G401 (cell line): Measurements from ENCODE around the gene CNIH3. TPM values are rescaled to one million over a fixed set of nuclear protein-coding genes. Genes with fewer than 3 reads are reported as not detected.
A peak's percentile ranks its signal among the peaks of the same experiment; 100 is the strongest.

Source experiments
- DNase-seq: peaks from one replicate; pipeline ENCODE4 v3.0.0-alpha.2; 2015; ENCODE audit warnings: low spot score
- in situ Hi-C: cut with HindIII; loops from 2 replicates; pipeline ENCODE4 v1.10.0; 2016; ENCODE audit warnings: low sequenced_read_pairs, mixed read lengths
- total RNA-seq: library from RNA; depleted of rRNA; stranded (reverse); fragments of >200 nt; shearing (Covaris generic); gene quantifications from 2 replicates; pipeline ENCODE4 v1.2.3, GENCODE V29; 2014

The CNIH3 gene
- total RNA-seq, 1 experiment from 2014 or later: 3.2 TPM

DNA sequence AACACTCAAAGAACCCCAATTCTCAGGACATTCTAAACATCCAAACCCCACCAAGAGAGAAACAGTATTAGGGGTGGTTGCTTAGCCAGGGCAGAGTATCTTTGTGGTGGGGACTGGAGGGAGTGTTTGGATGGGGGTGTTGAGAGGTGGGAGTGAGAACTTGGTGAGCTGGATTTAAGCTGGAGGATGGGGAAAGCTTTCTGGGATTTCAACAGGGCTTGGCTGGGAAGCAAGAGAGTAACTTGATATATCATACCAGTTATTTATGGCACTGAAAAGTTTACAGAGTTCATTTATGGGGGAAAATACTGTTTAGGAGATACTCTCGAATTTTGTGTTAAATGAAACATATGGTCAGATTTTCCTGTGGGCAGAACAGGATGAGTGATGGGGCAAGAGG lies 6.8 kb upstream of the CNIH3 start:
- in situ Hi-C loops: loop anchor here (25.0 kb wide), 1 partner anchor 97 kb away; no protein-coding TSS in a partner anchor
- DNase-seq: no peak

GRCh38 chr1:224612246-224612645 lies 3.9 kb upstream of the CNIH3 start:
- in situ Hi-C loops: loop anchor here (25.0 kb wide), 1 partner anchor 100 kb away; no protein-coding TSS in a partner anchor
- DNase-seq: no peak

DNA sequence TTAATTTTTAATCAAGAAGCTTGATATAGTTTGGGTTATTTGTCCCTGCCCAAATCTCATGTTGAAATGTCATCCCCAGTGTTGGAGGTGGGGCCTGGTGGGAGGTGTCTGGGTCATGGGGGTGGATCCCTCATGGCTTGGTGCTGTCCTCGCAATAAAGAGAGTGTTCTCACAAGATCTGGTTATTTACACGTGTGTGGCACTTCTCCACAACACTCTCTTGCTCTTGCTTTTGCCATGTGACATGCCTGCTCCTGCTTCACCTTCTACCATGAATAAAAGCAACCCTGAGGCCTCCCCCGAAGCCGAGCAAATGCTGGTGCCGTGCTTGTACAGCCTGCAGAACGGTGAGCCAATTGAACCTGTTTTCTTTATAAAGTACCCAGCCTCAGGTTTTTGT lies 2.6 kb upstream of the CNIH3 start:
- no peak for DNase-seq
- in situ Hi-C loops: loop anchor here (25.0 kb wide), 1 partner anchor 101 kb away; no protein-coding TSS in a partner anchor

DNA sequence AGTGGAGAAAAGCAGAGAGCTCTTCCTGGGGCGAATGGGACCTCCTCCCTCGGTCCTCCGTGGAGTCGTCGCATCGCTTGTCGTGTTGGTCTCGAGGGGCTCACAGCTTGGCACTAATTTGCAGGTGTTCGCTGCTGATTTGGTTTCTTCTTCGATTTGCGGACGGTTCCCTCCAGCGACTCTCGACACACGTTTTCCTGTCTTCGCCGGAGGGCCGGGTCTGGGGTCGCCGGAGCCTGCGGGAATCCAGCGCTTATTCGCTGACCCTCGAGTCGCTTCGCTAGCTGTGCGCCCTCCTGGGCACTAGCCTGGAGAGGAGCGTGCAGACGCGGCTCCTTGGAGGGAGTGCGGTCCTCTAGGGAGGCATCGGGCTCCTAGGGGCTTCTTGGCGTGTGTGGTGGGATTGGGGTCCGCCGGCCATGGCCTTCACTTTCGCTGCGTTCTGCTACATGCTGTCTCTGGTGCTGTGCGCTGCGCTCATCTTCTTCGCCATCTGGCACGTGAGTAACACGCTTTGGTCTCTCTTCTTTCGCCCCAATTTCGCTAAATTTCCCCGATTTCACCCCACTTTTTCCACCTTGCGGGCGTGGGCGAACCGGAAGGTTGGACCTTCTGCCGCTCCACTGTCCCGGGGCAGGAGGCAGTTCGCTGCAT lies 766 bp downstream of the CNIH3 start:
- DNase-seq: no peak
- in situ Hi-C loops: loop anchor here (25.0 kb wide), 1 partner anchor 105 kb away; no protein-coding TSS in a partner anchor

GRCh38 chr1:224617410-224618355 lies 1.6 kb downstream of the CNIH3 start:
- DNase-seq: no peak

GRCh38 chr1:224619209-224619608 lies 3.1 kb downstream of the CNIH3 start:
- DNase-seq: no peak
- in situ Hi-C loops: loop anchor here (25.0 kb wide), 1 partner anchor 107 kb away; no protein-coding TSS in a partner anchor

More at GRCh38 chr1:224617410-224618355, 1.6 kb downstream of the CNIH3 start:
- in situ Hi-C loops: loop anchor here (25.0 kb wide), 1 partner anchor 105 kb away; no protein-coding TSS in a partner anchor

DNA sequence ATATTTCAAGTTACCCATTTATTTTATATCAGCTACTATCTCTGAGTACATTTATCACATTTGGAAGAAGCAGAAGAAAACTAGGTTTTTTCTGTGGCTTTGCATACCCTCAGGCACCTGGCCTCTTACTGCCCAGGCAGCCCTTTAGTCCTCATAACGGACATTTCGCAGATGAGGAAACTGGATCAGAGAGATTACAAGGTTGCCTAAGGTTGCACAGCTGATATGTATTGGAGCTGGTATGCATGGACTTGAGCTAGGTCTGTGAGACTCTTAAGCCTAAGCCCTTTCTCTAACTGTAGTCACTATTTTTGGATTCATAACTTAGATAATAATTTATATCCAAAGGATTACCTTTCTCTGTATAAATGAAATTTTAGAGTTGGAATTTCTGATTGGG lies 4.0 kb downstream of the CNIH3 start:
- in situ Hi-C loops: loop anchor here (25.0 kb wide), 1 partner anchor 108 kb away; no protein-coding TSS in a partner anchor
- no peak for DNase-seq

- in situ Hi-C loops: loop anchor here (25.0 kb wide), 1 partner anchor 110 kb away; no protein-coding TSS in a partner anchor
- no peak for DNase-seq
These were observed 5.9 kb downstream of the CNIH3 start for GRCh38 chr1:224621813-224622682.

DNA sequence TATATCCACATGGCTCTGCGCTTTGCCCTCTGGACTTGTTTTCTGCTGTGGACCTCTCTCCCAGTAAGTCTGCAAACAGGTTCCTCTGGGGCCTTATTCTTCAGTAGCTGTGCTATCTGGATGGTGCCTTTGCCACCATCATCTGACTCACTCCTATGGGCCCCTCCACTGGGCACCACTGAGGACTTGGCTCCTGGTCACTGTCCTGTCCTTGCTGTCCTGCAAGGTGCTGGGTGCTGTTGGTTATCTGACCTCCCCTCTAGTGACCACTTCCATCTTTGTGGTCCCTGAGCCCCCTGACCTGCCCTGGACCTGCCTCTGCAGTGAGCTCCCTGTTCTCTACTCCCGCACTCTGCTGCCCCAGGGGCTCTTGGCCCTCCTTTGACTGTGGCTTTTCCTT lies 6.7 kb downstream of the CNIH3 start:
- DNase-seq: no peak
- in situ Hi-C loops: loop anchor here (25.0 kb wide), 1 partner anchor 111 kb away; no protein-coding TSS in a partner anchor

- no peak for DNase-seq
- in situ Hi-C loops: loop anchor here (25.0 kb wide), 1 partner anchor 111 kb away; no protein-coding TSS in a partner anchor
These were observed 7.2 kb downstream of the CNIH3 start for GRCh38 chr1:224623310-224623714.

- in situ Hi-C loops: loop anchor here (25.0 kb wide), 1 partner anchor 112 kb away; no protein-coding TSS in a partner anchor
- DNase-seq: no peak
These were observed 7.7 kb downstream of the CNIH3 start for GRCh38 chr1:224623743-224624333.

DNA sequence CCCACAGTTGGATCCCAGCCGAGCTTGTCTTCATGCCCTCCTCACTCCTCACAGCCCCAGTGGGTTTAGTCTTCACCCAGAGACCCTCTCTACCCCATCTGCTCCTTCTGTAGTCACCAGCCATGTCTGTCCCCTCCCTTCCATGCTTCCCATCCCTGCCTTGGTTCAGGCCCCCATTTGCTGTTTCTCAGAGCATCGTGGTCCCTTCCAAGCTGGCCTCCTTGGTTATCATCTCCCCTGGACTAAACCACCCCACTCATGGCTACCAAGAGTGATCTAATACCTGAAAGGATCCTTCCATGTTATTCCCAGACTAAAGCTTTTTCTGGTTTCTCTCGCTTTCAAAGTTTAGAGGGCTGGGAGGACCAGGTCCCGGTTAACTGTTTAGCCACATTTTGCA lies 8.3 kb downstream of the CNIH3 start:
- no peak for DNase-seq
- in situ Hi-C loops: loop anchor here (25.0 kb wide), 1 partner anchor 112 kb away; no protein-coding TSS in a partner anchor

- DNase-seq: no peak
- in situ Hi-C loops: no loop called here
These were observed 9.9 kb downstream of the CNIH3 start for GRCh38 chr1:224626042-224626441.

- in situ Hi-C loops: no loop called here
- no peak for DNase-seq
These were observed 13.8 kb downstream of the CNIH3 start for GRCh38 chr1:224629965-224630364.

DNA sequence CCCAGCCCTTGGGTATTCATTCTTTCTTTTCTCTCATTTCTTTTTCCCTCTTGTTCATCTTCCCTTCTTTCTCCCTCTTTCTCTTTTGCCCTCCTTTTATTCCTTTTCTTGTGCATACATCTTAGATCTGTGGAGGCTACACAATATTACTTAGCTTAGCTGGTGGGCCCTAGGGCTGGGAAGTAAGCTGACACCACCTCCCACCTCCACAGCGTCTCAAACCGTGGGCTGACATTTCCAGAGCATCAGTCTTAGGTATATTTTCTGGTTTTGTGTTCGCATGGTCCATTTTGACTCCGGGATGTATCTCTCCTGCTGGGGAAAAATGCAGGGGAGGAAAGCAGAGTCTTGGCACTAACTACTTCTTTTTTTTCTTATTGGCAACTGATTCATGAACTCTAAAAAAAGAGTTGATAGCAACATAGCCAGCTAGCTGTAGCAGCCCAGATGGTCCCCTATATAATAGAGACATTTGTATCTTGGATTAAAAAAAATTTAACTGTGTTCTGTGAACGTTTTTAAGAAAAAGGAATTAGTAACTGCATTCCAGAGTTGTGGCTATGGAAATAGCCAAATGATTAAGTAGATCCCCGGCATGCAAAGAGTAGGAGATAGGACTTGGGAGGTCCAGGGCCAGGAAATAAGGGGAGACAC lies 15.5 kb downstream of the CNIH3 start:
- in situ Hi-C loops: no loop called here
- DNase-seq: peak; percentile 25

GRCh38 chr1:224632381-224632871 lies 16.3 kb downstream of the CNIH3 start:
- peak; percentile 69 for DNase-seq
- in situ Hi-C loops: no loop called here

DNA sequence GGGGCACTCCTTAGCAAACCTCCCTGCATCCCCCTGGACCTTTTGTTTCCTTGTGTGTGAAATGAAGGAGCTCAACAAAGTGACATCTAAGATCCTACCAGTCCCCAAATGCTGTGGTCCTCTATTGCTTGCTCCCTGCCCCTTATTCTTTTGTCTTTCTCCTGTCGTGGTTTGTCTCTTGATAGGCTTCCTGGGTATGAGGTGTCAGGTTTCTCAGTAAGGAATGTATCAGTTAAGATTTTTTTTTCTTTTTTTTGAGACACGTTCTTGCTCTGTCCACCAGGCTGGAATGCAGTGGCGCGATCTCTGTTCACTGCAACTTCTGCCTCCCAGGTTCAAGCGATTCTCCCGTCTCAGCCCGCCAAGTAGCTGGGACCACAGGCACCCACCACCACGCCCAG lies 16.8 kb downstream of the CNIH3 start:
- no peak for DNase-seq
- in situ Hi-C loops: no loop called here

GRCh38 chr1:224635356-224635755 lies 19.2 kb downstream of the CNIH3 start:
- in situ Hi-C loops: no loop called here
- no peak for DNase-seq
